Islet of Langerhans (tissue), 1 donor: ENCODE results near the gene RNF31.
"Not testable (repeated sequence)": the region's sequence is repeated elsewhere in the genome, so short reads cannot be mapped to it uniquely, and the experiment has no call there.

Experiments used
- FAIRE-seq: peaks from one replicate; lab custom pipeline; 2011; peaks lifted over from hg19 to GRCh38; lab: Jason Lieb, UNC

RNF31 gene

DNA sequence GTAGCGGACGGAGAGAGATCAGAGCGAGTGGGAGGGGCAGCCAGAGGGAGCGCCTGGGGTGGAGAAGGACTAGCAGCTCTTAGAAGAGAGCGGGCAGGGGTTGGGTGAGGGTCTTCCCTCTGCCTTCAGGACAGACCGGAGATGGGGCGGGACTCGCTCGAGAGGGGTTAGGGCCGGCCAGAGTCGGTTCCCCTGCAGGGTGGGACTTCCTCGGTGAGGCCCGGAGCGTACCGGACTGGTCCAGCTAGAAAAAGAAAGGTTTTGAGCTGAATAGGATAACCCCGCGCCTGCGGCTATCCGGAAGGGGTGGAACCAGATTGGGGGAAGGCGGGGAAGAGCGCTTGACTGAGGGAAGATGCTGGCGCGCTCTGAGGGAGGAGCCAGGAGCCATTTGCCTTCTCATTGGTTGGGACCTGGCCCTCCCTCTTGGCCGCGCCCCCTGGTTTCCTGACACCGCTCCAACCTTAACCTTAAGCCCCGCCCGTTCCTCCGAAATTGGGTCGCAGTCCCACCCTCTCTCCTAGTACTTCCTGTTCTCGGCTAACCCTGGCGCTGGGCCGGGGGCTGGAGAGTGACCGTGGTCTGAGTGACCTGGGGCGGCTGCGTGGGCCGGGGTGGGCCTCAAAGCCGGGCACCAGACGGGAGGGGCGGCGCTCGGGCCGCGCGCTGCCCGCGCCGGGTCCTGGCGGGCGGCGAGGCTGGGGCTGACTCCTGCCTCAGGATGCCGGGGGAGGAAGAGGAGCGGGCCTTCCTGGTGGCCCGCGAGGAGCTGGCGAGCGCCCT lies at the start of gene RNF31:
Gene RNF31 (plus strand): TSS at position 521 of the 783 bp plus-strand sequence. CDS start 201 bp downstream, at position 722.
- FAIRE-seq: no peak

DNA sequence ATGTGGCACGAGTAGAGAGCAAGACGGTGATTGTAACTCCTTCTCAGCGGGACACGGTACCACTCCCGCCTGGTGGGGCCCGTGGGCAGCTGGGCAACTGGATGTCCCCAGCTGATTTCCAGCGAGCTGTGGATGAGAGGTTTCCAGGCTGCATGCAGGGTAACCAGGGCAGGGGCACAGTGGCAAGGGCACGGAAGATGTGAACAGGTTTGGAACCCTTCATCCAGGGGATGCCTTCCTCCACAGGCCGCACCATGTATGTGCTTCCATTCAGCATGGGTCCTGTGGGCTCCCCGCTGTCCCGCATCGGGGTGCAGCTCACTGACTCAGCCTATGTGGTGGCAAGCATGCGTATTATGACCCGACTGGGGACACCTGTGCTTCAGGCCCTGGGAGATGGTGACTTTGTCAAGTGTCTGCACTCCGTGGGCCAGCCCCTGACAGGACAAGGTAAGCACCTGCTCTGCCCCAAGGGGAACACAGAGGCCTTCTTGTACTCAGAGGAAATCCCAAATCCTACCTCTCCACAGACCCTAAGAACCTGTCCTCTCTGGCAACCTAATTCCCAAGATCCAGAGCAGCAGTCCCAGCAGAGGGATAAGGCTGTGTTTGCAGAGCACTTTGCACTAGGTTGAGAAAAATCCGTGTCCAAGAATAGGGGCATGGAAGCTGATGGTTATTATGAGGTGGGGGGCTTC lies 48.9 kb upstream of the RNF31 start:
- no peak for FAIRE-seq

DNA sequence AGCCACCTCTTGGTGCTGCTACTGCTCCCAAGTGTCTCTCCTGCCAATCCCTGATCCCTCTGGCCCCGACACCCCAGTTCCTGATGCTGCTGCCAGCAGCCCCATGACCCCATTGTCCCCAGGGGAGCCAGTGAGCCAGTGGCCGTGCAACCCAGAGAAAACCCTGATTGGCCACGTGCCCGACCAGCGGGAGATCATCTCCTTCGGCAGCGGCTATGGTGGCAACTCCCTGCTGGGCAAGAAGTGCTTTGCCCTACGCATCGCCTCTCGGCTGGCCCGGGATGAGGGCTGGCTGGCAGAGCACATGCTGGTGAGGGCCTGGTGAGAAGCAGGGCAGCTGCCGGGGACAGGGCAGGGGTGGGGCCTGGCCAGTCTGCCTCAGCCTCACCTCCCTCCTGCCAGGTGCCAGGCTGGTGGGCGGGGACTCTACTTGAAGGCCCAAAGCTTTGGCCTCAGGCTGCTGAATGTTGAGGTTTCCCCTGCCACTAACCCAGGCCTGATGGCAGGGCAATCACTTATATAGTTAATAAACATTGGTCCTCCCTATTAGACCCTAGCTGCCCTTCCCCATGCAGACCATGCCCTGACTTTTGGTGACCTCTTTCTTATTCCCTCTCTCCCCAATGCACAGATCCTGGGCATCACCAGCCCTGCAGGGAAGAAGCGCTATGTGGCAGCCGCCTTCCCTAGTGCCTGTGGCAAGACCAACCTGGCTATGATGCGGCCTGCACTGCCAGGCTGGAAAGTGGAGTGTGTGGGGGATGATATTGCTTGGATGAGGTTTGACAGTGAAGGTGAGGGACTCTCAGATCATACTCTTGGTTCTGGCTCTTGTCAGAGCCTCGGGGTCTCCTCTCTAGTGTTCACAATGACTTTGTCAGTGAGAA lies 48.1 kb upstream of the RNF31 start:
- FAIRE-seq: no peak

DNA sequence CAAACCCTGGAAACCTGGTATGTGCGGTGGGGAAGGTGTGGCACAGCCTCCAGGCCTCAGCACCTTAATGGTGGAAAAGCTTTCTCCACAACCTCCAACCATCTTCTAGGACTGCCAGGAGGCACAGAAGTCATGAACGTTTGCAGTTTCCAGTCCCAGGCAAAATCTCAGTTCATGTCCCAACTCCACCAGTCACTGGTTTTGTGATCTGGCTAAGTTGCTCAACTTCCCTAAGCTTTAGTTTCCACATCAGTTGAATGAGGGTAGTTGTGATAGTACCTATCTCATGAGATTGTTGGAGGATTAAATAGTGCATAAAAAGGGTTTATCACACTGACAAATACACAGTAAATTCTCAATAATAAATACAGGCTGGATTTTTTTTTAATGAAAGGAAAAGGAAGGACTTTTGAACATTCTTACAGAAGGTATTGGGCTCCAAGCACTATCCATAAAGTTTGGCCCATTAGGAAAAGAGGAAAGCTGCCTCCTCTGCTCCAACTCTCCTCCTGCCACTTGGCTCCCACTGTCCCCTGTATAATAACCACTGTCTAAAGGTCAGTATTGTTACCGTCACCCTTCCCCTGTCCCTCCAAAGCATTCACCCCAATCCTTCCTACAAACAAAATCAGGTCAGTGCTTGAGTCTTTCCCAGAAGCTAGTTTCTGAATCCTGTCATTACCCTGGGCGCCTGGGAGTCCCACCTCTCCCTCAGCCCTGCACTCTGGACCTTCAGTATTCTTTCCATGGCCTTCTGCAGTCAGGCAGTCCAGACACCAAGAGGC lies 46.9 kb upstream of the RNF31 start:
- no peak for FAIRE-seq

DNA sequence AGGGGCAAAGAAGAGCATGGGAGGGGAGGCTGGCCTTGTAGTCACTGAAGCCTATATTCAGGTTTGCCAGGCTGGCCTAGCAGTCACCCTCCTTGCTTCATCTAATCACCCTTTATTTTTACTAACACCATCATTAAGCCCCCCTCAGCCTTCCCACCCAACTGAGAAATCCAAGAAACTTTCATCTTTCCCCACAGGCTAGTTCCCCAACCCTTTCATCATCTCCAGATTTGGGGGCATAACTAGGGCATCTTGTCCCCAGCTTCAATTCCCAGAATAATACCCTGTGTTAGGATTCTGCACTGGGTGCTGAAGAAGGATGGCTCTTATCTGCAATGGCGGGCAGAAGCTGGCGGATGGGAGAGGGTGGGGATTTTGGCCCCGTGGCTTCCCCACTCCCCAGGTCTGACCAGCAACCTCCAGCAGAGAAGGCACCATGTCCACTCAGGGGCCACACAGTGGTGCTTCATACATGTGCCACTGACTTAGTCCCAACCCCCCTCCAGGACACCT lies 46.3 kb upstream of the RNF31 start:
- no peak for FAIRE-seq

DNA sequence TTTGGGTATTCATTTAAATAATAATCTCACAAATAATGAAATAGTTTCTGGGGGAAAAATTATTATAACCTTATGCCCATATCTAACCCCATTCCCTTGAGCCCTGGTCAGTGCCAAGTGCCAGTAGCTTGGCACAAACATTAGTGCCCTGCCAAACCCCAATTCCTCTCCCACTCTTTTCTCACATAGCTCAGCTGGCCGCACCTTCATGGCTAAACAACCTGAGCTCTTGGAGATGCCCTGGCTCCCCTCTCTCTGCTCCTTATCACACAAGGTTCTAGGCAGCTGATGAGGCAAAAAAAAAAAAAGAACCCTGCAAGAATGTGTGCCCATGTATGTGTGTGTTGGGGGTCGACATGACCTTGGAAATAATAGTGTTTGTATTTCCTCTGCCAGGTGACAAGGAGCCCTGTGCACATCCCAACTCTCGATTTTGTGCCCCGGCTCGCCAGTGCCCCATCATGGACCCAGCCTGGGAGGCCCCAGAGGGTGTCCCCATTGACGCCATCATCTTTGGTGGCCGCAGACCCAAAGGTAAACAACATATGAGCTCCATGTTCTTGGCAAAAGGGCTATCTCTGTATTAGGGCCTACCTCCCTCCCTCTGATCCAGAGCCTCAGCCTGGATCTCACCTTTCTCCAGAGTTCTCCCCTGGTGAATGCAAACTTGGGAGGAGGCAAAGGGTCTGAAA lies 44.8 kb upstream of the RNF31 start:
- no peak for FAIRE-seq

DNA sequence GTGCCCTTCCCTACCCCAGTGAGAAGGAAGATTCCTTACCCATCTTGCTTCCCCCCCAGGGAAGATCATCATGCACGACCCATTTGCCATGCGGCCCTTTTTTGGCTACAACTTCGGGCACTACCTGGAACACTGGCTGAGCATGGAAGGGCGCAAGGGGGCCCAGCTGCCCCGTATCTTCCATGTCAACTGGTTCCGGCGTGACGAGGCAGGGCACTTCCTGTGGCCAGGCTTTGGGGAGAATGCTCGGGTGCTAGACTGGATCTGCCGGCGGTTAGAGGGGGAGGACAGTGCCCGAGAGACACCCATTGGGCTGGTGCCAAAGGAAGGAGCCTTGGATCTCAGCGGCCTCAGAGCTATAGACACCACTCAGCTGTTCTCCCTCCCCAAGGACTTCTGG lies 43.8 kb upstream of the RNF31 start:
- no peak for FAIRE-seq

DNA sequence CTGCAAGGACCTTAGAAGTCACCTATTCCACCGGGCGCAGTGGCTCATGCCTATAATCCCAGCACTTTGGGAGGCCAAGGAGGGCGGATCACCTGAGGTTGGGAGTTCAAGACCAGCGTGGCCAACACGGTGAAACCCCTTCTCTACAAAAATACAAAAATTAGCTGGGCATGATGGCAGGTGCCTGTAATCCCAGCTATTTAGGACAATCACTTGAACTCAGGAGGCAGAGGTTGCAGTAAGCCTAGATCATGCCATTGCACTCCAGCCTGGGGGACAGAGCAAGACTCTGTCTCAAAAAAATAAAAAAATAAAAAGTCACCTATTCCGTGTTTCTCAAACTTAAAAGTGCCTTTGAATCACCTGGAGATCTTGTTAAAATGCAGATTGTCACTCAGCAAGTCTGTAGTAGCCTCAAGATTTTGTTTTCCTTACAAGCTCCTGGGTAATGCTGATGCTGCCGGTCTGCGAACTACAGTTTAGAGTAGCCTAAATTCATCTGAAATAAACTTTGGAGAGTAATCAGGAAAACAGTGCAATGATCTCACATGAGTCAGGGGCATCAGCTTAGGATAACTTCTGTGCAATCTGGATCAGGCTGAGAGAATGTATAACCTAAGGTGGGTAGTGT lies 41.6 kb upstream of the RNF31 start:
- FAIRE-seq: not testable (repeated sequence)

DNA sequence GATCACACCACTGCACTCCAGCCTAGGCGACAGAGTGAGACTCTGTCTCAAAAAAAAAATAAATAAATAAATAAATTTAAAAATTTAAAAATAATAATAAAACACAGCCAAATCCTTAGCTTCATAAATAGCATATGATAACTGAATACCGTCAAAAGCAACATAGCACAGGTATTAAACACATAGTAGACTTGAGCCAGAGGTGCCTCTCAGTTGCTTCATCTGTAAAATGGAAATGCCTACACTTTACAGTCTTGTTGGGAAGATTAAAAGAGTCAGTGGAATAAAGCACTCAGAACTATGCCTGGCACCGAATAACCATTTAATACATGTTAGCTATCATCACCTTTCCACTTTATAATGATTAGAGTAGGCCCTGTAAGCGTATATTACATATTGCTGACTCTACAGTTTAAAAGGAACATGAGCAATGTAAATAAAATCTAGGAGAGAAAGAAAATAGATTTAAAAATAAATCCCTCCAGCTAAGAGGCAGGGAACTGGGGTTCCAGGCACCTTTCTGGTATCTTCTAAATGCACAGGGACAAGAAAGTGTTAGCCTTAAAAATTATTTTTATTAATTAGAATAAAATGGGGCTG lies 40.5 kb upstream of the RNF31 start:
- no peak for FAIRE-seq

DNA sequence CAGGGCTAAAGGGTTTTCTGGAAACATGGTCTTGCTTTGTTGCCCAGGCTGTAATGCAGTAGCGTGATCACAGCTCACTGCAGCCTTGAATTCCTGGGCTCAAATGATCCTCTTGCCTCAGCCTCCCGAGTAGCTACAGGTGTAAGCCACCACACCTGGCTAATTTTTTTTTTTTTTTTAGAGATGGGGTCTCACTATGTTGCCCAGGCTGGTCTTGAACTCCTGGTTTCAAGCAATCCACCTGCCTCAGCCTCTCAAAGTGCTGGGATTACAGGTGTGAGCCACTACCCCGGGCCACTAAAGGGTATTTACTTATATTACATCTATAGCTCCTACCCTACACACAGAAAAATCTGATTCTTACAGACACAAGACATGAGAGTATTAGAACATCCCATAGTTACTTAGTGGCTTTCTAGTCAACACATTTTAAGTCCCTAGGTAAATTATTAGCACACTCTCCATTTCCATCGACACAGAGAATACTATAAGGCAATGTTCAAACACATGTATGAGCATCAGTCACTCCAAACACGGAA lies 38.9 kb upstream of the RNF31 start:
- no peak for FAIRE-seq

DNA sequence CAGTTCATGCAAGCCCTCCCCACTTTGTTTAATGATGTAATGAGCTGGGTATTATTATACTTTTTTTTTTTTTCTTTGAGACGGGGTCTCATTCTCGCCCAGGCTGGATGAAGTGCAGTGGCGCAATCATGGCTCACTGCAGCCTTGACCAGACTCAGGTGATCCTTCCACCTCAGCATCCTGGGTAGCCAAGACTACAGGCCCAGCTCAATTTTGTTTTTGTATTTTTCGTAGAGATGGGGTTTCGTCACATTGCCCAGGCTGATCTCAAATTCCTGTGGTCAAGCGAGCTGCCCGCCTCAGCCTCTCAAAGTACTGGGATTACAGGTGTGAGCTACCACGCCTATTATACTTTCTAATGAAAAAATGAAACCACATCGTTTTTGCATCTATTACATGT lies 37.2 kb upstream of the RNF31 start:
- FAIRE-seq: no peak

DNA sequence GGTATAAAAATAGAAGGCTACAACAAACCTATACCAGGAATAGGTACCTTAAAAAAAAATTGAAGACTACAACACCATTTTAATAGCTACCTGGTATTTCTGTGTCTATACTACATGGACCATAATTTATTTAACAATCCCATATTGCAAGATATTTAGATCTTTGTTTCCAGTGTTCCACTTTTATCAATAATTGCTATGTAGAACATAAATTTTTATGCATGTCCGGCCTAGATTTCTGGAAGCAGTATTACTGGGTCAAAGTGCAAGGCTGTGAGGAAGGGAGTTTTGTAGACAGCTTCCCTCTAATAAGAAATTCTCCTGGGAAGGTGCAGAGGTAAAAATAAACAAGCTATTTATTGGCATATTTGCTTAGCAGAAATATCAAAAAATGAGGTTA lies 36.8 kb upstream of the RNF31 start:
- no peak for FAIRE-seq

DNA sequence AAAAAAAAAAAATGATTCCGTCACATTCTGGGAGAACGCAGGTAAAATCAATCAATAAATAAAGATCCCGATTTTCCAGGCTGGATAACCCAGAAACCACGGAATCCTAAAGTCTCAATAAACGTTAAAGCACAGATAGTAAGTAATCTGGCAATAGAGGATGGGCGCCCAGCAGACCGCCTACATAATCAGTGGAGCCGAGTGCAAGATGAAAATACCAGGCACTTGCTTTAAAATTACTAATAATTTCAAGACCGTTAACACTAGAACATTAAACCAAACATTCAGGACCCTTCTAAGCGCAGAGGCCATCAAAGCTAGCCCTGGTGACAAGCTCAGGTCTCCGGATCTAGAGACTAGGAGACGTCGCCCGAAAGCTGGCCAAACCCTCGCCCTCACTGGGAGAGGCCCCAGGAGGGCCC lies 33.9 kb upstream of the RNF31 start:
- no peak for FAIRE-seq

DNA sequence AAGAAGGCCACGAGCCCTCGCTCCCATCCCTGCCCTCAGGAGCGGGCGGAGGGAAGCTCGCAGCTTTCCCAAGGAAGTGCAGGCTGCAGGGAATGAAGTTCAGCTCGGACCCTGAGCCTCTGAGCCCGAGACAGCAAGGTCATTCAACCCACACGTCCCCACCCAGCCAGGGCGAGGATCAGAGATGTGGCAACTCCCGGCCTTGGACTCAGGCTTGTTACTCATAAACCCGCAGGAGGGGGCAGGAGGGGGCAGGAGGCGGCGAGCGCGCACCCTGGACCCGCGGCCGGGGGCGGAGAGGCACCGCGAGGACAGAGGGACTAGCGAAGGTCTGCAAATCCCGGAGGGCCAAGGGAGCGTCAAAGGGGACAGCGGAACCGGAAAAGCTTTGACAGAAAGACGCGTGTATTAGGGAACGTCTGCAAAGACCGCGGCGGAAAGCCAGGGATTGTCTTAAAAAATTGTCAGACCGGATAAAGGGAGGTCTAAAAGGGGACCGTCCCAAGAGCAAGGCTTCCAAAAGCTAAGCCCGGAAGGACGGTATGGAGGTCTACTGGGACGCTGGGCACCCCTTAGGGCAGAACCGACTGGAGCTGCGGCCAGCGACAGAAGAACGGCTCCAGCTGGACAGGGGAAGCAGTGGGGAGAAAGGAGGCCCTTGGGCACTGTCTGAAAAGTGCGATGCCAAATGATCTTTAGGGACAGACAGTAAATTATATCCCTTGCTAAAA lies 33.3 kb upstream of the RNF31 start:
- no peak for FAIRE-seq

DNA sequence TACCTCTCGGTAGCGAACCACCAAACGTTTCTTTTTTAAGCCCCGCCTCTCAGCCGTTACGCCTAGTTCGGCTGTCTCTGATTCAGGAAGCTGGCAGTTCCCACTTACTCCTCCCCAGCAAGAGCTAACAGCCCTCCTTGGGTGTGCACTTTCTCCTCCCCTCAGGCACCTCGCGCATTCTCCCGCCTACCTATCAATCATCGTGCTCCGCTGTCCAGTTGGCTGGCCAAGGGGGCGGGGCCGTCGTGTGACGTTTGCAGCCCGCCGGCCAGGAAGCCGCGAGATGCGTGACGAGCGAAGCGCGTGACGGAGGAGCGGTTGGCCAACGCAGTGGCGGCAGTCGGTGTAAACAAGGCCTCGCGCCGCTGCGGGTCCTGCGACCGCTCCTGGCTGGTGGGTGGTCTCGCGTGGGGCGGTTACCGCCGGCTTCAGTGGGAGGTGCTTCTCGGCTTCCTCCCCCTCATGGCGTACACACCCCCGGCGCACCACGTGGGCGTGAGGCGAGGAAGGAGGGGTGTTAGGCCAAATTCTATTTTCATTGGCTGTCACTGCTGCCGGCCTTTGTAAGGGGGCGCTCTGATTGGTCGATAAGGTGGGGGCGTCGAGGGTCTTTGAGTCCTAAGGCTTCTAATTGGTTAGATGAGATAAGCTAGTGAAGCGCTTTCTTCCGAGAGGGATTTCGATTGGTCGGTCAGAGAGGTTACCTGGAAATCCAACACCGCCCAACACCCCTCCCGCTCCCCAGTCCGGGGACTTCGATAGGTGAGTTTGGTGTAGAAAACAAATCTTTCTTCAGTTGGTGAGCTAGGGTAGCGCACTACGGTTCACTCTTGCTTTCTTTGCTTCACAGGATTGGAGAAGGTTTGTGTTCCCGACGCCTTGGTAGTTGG lies 32.5 kb upstream of the RNF31 start, which contains the start of the genes DCAF11 and NRL:
Gene DCAF11 (plus strand): TSS at position 246 of the 890 bp plus-strand sequence. CDS start 818 bp downstream, outside the sequence.
Gene NRL (minus strand): TSS at position 418 of the 890 bp plus-strand sequence. CDS start 32,101 bp downstream, outside the sequence.
- peak; percentile 90 for FAIRE-seq

DNA sequence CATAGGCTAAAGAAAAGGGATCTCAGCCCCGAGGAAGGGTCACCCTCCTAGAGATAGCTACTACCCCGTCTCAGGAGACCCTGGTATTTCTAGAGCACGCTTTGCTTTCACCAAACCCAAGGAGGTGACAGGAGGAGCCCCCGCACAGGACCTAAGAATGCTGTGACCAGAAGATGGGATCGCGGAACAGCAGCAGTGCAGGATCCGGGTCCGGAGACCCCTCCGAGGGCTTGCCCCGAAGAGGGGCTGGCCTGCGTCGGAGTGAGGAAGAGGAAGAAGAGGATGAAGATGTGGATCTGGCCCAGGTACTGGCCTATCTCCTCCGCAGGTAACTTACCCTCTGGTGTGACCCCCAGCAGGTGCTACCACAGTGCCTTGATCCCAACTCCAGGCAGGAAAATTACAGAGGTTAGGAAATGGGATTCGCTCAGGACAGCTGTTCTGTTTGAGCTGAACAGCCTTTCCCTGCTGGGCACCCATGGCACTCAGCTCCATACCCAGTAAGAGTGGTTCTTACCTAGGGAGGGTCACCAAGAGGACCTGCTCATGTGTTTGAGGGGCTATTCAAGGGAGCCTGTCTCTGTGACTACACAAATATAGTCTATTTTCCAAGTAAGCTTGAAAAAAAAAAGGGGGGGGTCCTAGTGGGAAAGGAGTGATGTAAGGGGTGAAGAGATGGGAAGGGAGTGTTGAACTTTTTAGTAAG lies 31.7 kb upstream of the RNF31 start:
- FAIRE-seq: no peak

DNA sequence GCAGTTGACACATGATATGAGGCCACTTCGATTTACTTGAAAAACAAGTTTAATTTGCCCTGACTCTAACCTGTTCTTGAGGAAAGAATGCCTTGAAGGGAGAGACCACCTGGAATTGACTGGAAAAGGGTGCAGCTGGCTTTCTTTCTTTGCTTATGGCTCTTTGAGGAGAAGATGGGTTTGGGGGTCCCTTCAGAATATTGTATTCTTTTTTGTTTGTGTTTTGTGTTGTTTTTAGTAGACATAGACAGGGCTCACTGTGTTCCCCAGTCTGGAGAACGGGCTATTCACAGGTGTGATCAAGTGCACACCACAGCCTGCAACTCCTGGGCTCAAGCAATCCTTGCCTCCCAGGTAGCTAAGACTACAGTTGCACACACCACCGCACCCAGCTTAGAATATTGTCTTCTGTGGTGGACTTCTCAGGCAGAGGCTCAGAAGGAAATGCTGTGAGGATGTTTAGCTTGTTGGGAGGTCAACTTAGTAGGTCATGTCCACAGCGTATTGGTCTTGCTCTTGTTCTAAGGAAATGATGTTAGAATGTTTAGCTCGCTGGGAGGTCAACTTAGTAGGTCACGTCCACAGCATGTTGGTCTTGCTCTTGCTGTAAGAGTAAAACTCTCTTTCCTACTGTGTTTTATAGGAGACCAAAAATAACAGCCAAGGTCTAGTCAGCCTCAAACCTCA lies 31.0 kb upstream of the RNF31 start:
- no peak for FAIRE-seq
